ENCODE results near the gene GTF2IRD2.
"Not testable (repeated sequence)": the region's sequence is repeated elsewhere in the genome, so short reads cannot be mapped to it uniquely, and the experiment has no call there.

GTF2IRD2 gene

DNA sequence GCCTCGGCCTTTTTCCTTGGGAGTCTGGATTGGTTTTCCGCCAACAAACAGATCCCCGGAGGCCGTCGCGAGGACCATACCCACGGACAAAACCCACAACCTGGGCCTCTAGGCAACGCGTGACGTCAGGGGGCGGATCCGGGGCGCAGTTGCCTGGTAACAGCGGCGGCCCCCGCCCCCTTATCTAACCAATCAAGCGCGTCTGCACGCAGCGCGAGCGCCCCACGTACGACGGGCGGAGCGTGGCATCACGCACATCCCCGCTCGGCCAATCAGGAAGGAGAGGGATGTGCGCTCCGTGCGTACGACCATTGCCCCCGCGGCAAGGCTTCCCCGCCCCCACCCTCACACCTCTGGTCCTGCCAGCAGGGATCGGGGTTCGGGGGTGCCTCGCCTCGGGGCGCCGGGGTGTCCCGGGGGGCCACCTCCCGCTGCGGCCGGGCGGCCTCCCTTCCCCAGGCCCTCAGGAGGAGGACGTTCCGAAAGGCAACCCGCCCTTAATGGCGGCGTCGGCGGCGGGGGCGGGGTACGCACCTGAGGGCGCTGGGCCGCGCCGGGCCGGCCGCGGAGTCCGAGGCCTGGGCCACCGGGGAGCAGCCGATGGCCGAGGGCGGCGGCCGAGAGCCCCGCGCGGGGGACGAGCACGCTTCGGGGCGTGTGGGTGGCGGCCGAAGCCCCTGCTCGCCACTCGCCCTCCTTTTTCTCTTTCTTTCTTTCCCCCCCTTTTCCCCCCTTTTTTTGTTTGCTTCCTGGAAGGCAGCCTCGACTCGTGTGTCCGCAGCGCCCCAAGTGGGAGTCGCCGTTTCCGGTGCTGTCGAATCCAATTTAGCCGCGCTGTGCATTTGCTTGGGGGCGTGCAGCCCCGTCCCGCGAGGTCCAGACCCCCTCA, at the start of gene GTF2IRD2:
Gene GTF2IRD2 (minus strand): TSS at position 773 of the 889 bp plus-strand sequence. CDS start 15,227 bp downstream, outside the sequence.
- in situ Hi-C loops (cut with MboI; ENCODE audit: low sequenced_read_pairs) = not testable (repeated sequence)

DNA sequence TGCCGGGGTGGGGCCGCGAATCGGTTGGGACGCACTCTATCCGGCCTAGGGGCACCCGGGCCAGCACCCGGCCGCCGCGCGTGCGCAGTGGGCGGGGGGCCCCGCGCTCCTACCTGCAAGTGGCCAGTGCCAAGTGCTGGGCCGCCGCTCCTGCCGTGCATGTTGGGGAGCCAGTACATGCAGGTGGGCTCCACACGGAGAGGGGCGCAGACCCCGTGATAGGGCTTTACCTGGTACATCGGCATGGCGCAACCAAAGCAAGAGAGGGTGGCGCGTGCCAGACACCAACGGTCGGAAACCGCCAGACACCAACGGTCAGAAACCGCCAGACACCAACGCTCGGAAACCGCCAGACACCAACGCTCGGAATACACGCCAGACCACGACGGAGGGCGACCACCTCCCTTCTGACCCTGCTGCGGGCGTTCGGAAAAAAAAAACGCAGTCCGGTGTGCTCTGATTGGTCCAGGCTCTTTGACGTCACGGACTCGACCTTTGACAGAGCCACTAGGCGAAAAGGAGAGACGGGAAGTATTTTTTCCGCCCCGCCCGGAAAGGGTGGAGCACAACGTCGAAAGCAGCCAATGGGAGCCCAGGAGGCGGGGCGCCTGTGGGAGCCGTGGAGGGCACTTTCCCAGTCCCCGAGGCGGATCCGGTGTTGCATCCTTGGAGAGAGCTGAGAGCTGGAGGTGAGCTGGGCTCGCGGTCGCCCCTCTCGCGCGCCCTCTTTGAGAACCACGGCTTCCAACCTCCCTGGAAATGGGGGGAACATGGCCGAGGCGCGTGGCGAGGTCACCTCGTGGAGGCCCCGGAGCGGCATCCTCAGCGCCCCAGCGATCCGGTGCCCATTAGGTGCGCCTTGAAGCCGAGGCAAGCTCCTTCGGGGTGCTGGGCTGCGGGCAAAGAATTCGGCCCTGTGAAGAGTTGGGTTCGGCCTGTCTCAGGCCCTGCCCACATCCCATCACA, 39.0 kb upstream of the GTF2IRD2 start:
- in situ Hi-C loops (cut with MboI; ENCODE audit: low sequenced_read_pairs) = not testable (repeated sequence)

DNA sequence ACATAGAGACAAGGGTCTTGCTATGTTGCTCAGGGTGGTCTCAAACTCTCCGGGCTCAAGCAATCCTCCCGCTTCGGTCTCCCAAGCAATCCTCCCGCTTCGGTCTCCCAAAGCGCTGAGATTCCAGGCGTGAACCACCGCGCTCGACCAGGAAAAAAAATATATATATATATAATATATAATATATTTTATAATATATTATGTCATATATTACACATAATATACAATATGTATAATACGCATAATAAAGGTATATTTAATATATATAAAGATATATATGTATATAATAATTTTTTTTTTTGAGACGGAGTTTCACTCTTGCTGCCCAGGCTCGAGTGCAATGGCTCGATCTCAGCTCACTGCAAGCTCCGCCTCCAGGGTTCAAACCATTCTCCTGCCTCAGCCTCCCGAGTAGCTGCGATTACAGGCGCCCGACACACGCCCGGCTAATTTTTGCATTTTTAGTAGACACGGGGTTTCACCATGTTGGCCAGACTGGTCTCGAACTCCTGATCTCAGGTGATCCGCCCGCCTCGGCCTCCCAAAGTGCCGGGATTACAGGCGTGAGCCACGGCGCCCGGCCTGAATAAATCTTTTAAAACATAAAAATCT, 38.2 kb upstream of the GTF2IRD2 start:
- in situ Hi-C loops (cut with MboI; ENCODE audit: low sequenced_read_pairs) = not testable (repeated sequence)

DNA sequence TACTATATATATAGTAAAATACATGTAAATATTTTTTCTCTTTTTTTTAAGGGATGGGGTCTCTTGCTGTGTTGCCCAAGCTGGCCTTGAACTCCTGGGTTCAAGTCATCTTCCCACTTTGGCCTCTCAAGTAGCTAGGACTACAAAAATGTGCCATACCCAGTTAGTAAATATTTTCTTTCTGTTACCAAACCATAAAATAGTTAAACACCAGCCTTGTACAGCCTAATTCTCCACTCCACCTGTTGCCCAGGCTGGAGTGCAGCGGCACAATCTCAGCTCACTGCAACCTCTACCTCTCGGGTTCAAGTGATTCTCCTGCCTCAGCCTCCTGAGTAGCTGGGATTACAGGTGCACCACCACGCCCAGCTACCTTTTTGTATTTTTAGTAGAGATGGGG, 33.9 kb upstream of the GTF2IRD2 start:
- in situ Hi-C loops (cut with MboI; ENCODE audit: low sequenced_read_pairs) = not testable (repeated sequence)

DNA sequence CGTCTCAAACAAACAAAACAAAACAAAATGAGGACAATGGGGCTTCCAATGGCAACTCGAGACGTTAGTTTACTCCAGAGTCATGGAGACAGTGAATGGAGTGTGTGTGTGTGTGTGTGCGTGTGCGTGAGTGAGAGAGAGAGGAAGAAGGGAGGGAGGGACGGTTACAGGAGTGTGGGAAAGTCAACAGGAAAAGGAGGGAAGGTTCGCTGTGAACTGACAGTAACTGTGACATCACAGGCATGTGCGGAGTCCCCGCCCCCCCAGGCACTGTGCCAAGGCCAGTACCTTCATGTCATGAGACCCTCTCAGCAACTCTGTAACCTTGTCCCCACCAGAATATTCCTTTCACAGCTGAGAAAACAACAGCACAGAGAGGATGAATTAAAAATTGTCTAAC, 30.7 kb upstream of the GTF2IRD2 start:
- in situ Hi-C loops (cut with MboI; ENCODE audit: low sequenced_read_pairs) = not testable (repeated sequence)

DNA sequence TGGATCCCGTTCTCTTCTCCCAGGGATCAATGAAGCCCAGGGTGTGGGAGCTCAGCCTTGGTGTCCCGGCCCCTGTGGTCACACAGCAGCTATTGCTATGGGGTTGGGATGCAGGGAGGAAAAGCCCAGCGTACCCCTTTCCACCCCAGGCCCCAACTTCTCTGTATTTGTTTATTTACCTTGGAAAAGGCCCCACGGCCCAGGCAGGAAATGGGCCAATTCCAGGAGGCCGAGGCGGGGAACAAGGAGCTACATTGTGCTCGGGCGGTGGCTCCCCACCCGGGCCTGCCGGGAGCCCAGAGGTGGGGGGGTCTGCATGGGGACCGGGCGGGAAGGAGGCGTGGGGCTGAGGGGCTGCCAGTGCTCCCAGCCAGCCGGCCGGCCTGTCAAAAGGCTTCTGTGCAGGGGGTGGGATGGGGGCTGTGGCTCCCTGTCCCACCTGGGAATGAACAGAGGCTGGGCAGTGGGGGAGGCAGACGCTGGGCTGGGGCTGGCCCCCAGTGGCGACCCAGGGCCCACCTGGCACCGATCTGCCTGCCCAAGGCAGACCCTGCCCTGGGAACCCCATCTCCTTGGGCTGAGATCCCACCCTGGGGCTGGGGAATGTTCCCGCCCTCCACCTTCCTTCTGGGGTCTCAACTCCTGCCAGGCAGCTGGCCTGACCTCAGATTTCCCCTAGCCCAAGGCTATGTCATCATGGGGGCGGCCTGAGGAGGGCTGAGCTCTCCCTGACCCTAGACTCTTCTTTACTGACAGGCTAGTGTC, 23.5 kb upstream of the GTF2IRD2 start:
- in situ Hi-C loops (cut with MboI; ENCODE audit: low sequenced_read_pairs) = not testable (repeated sequence)

DNA sequence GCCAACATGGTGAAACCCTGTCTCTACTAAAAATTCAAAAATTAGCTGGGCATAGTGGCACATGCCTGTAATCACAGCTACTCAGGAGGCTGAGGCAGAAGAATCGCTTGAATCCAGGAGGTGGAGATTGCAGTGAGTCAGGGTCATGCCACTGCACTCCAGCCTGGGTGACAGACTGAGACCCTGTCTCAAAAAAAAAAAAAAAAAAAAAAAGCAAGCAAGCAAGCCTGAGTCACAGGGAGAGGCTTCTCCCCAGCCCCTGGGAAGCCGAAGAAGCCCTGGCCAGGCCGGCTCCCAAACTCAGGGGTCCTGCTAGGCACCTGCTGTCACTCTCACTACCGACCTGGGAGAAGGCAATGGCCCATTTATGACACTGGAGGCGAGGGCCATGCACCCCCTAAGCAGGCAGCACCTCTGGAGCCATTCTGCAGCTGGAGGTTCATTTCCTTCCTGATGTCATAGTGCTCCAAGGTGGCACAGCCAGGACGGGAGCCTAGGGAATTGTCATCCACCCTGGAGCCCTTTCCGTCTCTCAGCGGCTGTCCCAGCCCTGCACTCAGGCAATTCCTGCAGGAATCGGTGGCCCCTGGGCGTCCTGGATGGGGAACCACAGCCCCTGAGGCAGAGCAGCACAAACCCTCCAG, 22.8 kb upstream of the GTF2IRD2 start:
- in situ Hi-C loops (cut with MboI; ENCODE audit: low sequenced_read_pairs) = not testable (repeated sequence)

DNA sequence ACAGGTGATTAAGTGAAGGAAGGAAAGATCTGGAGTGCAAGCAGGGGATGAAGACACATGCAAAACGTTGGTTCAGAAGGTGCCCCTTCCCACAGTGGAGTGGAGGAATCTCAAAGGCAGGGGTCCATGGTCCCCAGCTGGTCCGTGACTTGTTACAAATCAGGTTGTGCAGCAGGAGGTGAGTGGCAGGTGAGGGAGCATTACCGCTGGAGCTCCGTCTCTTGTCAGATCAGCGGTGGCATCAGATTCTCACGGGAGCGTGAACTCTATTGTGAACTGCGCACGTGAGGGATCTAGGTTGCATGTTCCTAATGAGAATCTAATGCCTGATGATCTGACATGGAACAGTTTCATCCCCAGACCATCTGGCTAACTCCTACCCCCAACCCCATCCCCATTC, 21.1 kb upstream of the GTF2IRD2 start:
- in situ Hi-C loops (cut with MboI; ENCODE audit: low sequenced_read_pairs) = not testable (repeated sequence)

DNA sequence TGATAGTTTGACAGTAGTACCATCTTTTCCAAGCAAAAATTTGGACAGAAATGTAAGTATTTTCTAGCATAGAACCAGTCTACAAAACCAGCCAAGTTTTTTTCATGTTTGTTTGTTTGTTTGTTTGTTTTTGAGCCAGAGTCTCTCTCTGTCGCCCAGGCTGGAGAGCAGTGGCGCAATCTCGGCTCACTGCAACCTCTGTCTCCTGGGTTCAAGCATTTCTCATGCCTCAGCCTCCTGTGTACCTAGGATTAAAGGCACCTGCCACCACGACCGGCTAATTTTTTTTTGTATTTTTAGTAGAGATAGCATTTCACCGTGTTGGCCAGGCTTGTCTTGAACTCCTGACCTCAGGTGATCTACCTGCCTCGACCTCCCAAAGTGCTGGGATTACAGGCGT, 14.4 kb upstream of the GTF2IRD2 start:
- in situ Hi-C loops (cut with MboI; ENCODE audit: low sequenced_read_pairs) = not testable (repeated sequence)

DNA sequence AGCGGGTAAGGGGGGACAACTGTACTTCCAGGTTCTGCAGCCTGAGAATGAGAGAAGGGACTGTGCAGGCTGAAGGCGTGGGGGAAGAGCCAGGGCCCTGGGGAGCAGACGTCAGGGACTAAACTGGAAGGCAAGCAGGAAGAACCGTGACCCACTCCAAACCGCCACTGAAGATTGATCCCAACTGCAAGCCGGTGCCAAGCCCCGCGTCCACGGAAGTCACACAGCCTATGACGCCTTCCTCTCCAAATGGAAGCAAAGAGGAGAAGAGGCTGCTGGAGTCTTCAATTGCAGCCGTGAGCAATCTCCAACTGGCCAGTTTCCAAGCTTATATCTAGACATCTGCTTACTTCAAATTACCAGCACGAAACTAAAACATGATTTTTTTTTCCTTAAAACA, 1.6 kb downstream of the GTF2IRD2 start:
- in situ Hi-C loops (cut with MboI; ENCODE audit: low sequenced_read_pairs) = not testable (repeated sequence)

DNA sequence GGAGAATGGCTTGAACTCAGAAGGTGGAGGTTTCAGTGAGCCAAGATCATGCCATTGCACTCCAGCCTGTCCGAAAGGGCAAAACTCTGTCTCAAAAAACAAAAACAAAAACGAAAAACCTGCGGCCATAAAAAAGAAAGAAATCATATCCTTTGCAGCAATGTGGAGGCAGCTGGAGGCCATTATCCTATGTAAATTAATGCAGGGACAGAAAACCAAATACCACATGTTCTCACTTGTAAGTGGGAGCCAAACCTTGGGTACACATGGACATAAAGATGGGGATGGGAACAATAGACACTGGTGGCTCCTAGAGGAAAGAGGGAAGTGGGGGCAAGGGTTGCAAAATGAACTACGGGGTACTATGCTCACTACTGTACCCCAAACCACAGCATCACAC, 21.0 kb downstream of the GTF2IRD2 start:
- in situ Hi-C loops (cut with MboI; ENCODE audit: low sequenced_read_pairs) = not testable (repeated sequence)

DNA sequence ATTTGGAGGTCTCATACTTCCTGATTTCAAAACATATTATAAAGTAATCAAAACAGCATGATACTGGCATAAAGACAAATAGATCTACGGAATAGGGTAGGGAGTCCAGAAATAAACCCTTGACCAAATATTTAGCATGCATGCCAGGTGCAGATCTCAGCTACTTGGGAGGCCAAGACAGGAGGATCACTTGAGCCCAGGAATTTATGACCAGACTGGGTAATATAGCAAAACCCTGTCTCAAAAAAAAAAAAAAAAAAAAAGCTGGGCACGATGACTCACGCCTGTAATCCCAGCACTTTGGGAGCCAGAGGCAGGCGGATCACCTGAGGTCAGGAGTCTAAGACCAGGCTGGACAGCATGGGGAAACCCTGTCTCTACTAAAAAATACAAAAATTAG, 21.4 kb downstream of the GTF2IRD2 start:
- in situ Hi-C loops (cut with MboI; ENCODE audit: low sequenced_read_pairs) = not testable (repeated sequence)

DNA sequence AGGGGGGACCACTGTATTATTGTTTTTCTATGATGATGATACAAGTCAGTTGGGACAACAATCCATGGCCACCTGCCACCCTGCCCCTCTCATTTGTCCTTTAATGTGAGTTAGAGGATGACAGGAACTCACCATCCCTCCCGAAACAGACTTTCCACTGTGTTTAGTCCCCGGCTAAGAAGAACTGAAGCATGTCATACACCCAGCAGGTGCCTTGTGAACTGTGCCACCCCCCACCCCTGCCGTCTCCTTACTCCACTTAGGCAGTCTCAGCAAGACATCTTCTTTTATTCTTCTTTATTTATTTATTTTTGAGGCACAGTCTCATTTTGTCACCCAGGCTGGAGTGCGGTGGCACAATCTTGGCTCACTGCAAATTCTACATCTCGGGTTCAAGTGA, 30.1 kb downstream of the GTF2IRD2 start:
- in situ Hi-C loops (cut with MboI; ENCODE audit: low sequenced_read_pairs) = not testable (repeated sequence)

DNA sequence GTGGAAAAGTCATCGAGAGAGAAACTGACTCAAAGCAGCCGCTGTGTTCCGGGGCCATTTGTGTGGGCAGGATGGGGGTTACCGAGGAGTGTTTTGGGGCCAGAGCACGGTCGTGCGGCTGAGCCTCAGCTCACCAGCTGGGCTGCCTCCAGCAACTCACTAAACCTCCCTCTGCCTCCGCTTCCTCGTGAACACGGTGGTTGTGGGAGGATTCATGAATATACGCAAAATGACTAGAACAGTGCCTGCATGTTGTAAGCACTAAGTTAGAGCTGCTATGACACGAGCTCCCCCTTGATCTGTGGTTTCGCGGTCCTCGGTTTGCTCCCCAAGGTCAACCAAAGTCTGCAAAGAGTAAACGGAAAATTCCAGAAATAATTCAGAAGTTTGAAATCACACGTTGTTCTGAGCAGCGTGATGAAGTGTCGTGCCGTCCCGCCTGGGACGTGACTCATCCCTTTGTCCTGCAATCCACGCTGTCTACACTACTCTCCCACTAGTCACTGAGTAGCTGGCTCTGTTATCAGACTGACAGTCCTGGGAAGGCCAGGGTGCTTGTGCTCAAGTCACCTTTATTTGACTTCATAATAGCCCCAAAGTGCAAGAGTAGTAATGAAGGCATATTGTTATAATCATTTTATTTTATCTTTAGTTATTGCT, 31.1 kb downstream of the GTF2IRD2 start:
- in situ Hi-C loops (cut with MboI; ENCODE audit: low sequenced_read_pairs) = not testable (repeated sequence)

DNA sequence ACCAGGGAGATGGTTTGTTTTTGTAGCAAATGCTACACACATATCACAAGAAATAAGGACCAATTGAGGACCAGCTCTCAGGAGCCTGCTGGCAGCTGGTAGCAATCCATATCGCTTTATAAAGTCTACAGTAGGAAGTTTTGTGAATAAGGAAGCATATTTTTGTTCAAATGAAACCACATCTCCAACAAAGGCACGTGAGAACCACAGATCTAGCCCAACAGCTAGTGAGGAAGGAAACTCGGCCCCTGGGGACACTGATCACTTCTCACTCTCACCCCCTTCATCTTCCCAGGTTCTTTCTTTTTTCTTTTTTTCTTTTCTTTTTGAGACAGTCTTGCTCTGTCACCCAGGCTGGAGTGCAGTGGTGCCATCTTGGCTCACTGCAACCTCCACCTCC, 35.5 kb downstream of the GTF2IRD2 start:
- in situ Hi-C loops (cut with MboI; ENCODE audit: low sequenced_read_pairs) = not testable (repeated sequence)

DNA sequence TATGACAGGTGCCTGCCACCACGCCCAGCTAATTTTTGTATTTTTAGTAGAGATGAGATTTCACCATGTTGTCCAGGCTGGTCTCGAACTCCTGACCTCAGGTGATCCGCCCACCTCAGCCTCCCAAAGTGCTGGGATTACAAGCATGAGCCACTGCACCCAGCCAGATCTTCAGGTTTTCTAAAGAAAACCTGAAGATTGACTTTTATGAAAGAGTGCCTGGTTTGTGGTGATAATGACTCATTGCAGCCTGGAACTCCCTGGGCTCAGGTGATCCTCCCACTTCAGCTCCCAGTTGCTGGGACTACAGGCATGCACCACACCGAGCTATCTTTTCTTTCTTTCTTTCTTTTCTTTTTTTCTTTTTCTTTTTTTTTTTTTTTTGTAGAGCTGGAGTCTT, 52.8 kb downstream of the GTF2IRD2 start:
- in situ Hi-C loops (cut with MboI; ENCODE audit: low sequenced_read_pairs) = not testable (repeated sequence)

DNA sequence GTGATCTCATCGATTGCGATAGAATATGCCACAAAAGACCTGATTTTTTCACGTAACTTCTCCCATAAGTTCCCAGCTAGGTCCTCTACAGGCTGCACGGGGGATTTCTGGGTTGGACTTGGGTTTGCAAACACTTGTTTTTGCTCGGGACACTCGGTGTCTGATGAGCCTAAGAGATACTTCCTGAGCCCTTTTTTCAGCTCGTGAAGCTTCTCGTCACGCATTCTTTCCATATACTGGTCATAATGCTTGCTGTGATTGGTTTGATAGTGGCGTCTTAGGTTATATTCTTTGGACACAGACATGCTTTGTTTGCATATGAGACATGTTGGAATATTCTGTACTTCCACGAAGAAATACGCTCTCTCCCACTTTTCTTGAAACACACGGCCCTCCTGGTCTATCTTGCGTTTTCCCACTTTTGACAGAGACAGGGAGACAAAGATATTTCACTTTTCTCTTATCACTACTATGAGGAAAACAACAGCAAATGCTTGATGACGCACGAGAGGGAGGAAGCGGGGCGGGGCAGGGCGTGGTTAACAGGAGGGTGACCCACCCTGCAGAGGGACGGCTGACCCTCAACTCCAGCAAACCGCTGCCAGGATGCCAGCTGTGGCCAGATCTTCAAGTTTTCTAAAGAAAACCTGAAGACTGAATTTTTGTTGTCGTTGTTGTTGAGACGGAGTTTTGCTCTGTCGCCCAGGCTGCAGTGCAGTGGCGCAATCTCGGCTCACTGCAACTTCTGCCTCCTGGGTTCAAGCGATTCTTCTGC, 53.4 kb downstream of the GTF2IRD2 start:
- in situ Hi-C loops (cut with MboI; ENCODE audit: low sequenced_read_pairs) = not testable (repeated sequence)

DNA sequence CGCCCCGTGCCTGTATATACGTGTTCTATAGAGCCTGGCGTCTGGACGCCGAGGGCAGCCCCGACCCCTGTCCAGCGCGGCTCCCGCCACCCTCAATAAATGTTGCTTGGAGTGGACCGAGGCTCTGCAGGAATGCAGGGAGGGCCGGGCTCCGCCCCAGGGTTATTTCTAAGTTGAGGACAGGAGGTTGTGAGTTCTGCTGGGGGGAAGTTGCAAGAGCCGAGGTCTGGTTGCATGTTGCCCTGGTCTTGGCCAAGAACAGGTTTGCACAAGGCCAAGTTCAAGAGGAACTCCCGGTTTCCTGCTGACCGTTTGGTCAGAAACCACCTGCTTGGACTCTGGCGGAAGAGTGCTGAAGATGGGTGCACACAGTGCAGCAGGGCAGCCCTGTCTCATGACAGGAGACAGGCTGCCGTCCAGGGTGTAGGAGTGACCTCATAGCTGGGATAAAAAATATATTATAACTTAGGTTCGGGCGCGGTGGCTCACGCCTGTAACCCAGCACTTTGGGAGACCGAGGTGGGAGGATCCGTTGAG, 62.1 kb downstream of the GTF2IRD2 start:
- in situ Hi-C loops (cut with MboI; ENCODE audit: low sequenced_read_pairs) = not testable (repeated sequence)
